ENCODE results near the gene ZNF785. TPM values are rescaled to one million over a fixed set of nuclear protein-coding genes. Genes with fewer than 3 reads are reported as not detected.

Gene ZNF785
- polyA plus RNA-seq, 1 donor (not counting 4 experiments of a cell fraction or from before 2014, with no cell fraction given) = 3.4 TPM

DNA sequence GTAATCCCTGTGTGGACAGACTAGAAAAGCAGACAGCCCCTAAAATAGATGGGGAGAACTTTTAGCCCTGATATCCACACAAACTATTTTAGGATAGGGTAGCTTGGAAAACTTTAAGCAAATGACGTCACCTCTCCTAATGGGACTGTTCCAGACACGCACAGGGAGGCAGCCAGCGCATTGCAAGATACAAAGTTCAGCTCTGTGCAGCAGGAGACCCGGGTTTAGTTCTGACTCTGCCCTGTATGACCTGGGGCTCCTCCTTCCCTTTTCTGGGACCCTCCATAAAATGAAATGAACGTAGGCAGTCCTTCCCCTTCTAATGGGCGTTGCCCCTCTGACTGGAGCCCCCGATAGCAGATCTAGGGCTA lies 18.4 kb upstream of the ZNF785 start:
- H3K4me1 ChIP-seq (ENCODE audit: control insufficient read depth, extremely low read depth, insufficient read depth, low read length) = peaks cover 14% of the 10 kb centered on the region
- H3K9me3 ChIP-seq (ENCODE audit: control insufficient read depth, low read depth, low read length) = no peaks in the 10 kb centered on the region
- no peak overlapping the region for H2AFZ ChIP-seq (ENCODE audit: control insufficient read depth, low read length)
- H3K79me2 ChIP-seq (ENCODE audit: control insufficient read depth, insufficient read depth, low read length) = no peaks in the 10 kb centered on the region
- H3K9ac ChIP-seq (ENCODE audit: control insufficient read depth, extremely low read depth, insufficient read depth, low read length) = no peak overlapping the region
- H3K9me1 ChIP-seq (ENCODE audit: control insufficient read depth, extremely low read depth, insufficient read depth, low read length) = no peaks in the 10 kb centered on the region
- no peaks in the 10 kb centered on the region for H3K27me3 ChIP-seq (ENCODE audit: control insufficient read depth, extremely low read depth, insufficient read depth, low read length)
- no peak overlapping the region for H3K4me2 ChIP-seq (ENCODE audit: control insufficient read depth, extremely low read depth, insufficient read depth, low read depth, low read length)
- no peak for TF ChIP-seq EZH2 (IDR thresholded peaks at IDR 0.05; ENCODE audit: low read length)
- TF ChIP-seq, protein P1, sequence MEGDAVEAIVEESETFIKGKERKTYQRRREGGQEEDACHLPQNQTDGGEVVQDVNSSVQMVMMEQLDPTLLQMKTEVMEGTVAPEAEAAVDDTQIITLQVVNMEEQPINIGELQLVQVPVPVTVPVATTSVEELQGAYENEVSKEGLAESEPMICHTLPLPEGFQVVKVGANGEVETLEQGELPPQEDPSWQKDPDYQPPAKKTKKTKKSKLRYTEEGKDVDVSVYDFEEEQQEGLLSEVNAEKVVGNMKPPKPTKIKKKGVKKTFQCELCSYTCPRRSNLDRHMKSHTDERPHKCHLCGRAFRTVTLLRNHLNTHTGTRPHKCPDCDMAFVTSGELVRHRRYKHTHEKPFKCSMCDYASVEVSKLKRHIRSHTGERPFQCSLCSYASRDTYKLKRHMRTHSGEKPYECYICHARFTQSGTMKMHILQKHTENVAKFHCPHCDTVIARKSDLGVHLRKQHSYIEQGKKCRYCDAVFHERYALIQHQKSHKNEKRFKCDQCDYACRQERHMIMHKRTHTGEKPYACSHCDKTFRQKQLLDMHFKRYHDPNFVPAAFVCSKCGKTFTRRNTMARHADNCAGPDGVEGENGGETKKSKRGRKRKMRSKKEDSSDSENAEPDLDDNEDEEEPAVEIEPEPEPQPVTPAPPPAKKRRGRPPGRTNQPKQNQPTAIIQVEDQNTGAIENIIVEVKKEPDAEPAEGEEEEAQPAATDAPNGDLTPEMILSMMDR (optimal IDR thresholded peaks at IDR 0.05 in 1 of 3, IDR thresholded peaks at IDR 0.05 in 1 of 3, conservative IDR thresholded peaks at IDR 0.05 in 1 of 3; ENCODE audit: extremely low read depth in 1 of 3, insufficient read depth in 2 of 3, low read length in 3 of 3) = no peak
- no peak overlapping the region for H3K27ac ChIP-seq (ENCODE audit: control insufficient read depth, insufficient read depth, low read length)
- no peak for FAIRE-seq
- DNase-seq (ENCODE audit: low read depth, low spot score) = no peak
- no peak overlapping the region for H3K4me3 ChIP-seq (ENCODE audit: control insufficient read depth in 2 of 3, extremely low read depth in 1 of 3, insufficient read depth in 2 of 3, low read depth in 1 of 3, low read length in 3 of 3)
- dilution Hi-C loops (cut with MboI; ENCODE audit: extremely low pct_ligation_motif_present, low sequenced_read_pairs) = no loop called here
- peaks cover 10 to 13% of the 10 kb centered on the region in 2 experiments for H3K36me3 ChIP-seq (ENCODE audit: control insufficient read depth in 2 of 2, extremely low read depth in 1 of 2, insufficient read depth in 2 of 2, low read length in 2 of 2)
- no peaks in the 10 kb centered on the region for H4K20me1 ChIP-seq (ENCODE audit: control insufficient read depth, extremely low read depth, insufficient read depth, low read length)

DNA sequence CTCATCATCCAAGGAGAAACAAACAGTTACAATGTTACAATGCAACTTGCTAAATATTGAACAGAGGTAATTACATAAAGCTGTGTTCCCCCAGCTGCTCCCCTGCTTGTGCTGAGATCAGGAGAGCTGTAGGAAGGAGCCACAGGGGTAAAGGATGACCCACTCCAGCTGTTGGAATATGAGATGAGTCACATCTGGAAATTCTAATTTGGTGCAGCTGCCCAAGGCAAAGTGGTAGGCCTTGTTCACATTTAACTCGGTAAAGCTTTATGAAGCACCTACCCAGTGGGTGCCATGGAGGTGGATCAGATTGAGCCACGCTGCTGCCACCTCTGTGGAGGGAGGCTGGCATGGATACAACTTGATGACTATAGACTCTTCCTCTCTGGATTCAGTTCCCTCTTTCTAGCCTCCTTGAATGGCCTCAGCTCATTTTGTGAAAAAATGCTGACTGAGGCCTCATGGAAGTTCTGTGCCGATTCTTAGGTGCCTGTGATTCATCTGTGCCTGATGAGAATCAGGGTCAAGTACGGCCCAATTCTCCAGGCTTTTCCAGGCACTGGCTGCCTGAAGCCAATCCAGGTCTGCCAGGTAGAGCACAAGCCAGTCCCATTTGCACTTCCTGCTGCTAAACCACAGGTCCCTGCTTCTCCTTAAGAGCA lies 17.2 kb upstream of the ZNF785 start:
- Histone ChIP-seq H3K27ac (ENCODE audit: control insufficient read depth, insufficient read depth, low read length) (no peak overlapping the region), H2AFZ (ENCODE audit: control insufficient read depth, low read length) (no peak overlapping the region), H3K79me2 (ENCODE audit: control insufficient read depth, insufficient read depth, low read length) (no peaks in the 10 kb centered on the region), H3K4me1 (ENCODE audit: control insufficient read depth, extremely low read depth, insufficient read depth, low read length) (peaks cover 14% of the 10 kb centered on the region), H3K9me1 (ENCODE audit: control insufficient read depth, extremely low read depth, insufficient read depth, low read length) (no peaks in the 10 kb centered on the region), H3K9ac (ENCODE audit: control insufficient read depth, extremely low read depth, insufficient read depth, low read length) (peak overlapping the region; percentile 24), H3K4me3 (ENCODE audit: control insufficient read depth in 2 of 3, extremely low read depth in 1 of 3, insufficient read depth in 2 of 3, low read depth in 1 of 3, low read length in 3 of 3) (no peak overlapping the region), H3K27me3 (ENCODE audit: control insufficient read depth, extremely low read depth, insufficient read depth, low read length) (no peaks in the 10 kb centered on the region), H3K4me2 (ENCODE audit: control insufficient read depth, extremely low read depth, insufficient read depth, low read depth, low read length) (peak overlapping the region; percentile 1), H4K20me1 (ENCODE audit: control insufficient read depth, extremely low read depth, insufficient read depth, low read length) (no peaks in the 10 kb centered on the region), H3K9me3 (ENCODE audit: control insufficient read depth, low read depth, low read length) (no peaks in the 10 kb centered on the region), H3K36me3 (ENCODE audit: control insufficient read depth in 2 of 2, extremely low read depth in 1 of 2, insufficient read depth in 2 of 2, low read length in 2 of 2) (peaks cover 10% of the 10 kb centered on the region in 2 experiments)
- dilution Hi-C loops (cut with MboI; ENCODE audit: extremely low pct_ligation_motif_present, low sequenced_read_pairs) = no loop called here
- DNase-seq (ENCODE audit: low read depth, low spot score) (no peak), FAIRE-seq (no peak)
- TF ChIP-seq, protein P1 (optimal IDR thresholded peaks at IDR 0.05 in 1 of 3, IDR thresholded peaks at IDR 0.05 in 1 of 3, conservative IDR thresholded peaks at IDR 0.05 in 1 of 3; ENCODE audit: extremely low read depth in 1 of 3, insufficient read depth in 2 of 3, low read length in 3 of 3) = no peak
- no peak for TF ChIP-seq EZH2 (IDR thresholded peaks at IDR 0.05; ENCODE audit: low read length)
